Gastroesophageal sphincter (tissue), 3 donors: ENCODE measurements around the gene GAS5.

ENCODE experiments used
- CTCF ChIP-seq, 4 experiments: fragments of 200-600 bp in 2 of 4; fragments of 450-650 bp in 2 of 4; sonication (generic) in 1 of 4; IDR thresholded peaks; one replicate each; pipeline ENCODE4 v1.5.1; 2017 to 2019; ENCODE audit warnings: antibody characterized with exemption in 4 of 4, mild to moderate bottlenecking in 2 of 4, moderate library complexity in 2 of 4
- POLR2A ChIP-seq, 2 donors: fragments of 450-650 bp; IDR thresholded peaks; one replicate each; pipeline ENCODE4 v1.6.1; 2017; ENCODE audit warnings: antibody characterized with exemption in 2 of 2, mild to moderate bottlenecking in 2 of 2, moderate library complexity in 1 of 2
- POLR2AphosphoS5 ChIP-seq: sonication (generic); formaldehyde crosslinking; IDR thresholded peaks from one replicate; pipeline ENCODE4 v1.6.1; 2017; ENCODE audit warnings: antibody characterized with exemption

- TF ChIP-seq CTCF (IDR thresholded peaks at IDR 0.05) (no peak), POLR2AphosphoS5 (no peak), POLR2A (IDR thresholded peaks at IDR 0.05) (no peak)
These were observed 49.3 kb downstream of the GAS5 start for GRCh38 chr1:173818459-173818858.
